HG02610 (cell line): ENCODE data around the gene MRPS34.

Experiments used
- ATAC-seq: cut with Tn5 transposase; IDR thresholded peaks from one replicate; pipeline ENCODE4 v1.9.1; 2021; ENCODE audit warnings: mild to moderate bottlenecking, moderate library complexity; ENCODE audit not compliant: unreplicated experiment

The MRPS34 gene

DNA sequence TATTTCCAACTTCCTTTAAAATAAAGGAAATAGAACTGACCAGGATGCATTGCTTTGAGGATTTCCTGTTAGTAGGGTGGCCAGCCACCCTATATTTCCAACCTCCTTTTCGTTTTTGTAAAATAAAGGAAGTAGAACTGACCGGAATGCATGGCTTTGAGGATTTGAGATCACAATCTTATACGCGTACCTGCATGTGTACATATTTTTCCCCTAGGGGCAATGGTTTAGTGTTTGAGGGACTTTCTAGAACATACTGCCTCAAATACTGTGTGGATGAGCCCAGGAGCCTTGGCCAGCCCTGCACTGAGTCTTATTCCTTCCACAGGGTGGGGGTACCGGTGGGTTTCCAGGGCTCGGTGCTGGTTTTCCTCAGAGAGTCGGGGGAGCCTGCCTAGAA, 41.3 kb downstream of the MRPS34 start:
- no peak for ATAC-seq

DNA sequence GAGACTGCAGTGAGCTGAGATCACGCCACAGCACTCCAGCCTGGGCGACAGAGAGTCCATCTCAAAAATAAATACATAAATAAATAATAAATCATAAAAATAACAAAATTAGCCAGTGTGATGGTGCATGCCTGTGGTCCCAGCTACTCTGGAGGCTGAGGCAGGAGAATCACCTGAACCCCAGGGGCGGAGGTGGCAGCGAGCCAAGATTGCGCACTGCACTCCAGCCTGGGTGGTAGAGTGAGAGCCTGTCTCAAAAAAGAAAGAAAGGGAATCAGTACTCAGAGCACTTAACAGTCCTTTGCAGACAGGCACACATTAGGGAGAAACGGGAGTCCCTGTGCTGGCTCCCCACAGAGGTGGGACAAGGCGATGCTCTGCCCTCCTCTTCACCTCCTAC, 41.9 kb downstream of the MRPS34 start:
- ATAC-seq, result no peak

DNA sequence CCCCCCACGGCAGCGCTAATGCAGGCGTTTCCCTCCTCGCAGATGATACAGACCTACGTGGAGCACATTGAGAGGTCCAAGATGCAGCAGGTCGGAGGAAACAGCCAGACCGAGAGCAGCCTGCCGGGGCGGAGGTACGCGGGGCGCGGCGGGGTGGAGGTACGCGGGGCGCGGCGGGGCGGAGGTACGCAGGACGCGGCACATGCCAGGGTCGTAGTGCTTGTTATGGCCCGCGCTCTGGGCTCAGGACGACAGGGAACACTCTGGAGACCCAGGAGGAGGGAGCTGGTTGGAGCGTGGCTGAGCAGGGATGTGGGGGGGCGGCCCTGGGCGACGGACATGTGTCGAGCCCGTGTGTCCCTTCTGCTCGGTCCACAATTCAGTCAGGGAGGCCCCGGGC, 43.5 kb downstream of the MRPS34 start:
- ATAC-seq, result no peak

DNA sequence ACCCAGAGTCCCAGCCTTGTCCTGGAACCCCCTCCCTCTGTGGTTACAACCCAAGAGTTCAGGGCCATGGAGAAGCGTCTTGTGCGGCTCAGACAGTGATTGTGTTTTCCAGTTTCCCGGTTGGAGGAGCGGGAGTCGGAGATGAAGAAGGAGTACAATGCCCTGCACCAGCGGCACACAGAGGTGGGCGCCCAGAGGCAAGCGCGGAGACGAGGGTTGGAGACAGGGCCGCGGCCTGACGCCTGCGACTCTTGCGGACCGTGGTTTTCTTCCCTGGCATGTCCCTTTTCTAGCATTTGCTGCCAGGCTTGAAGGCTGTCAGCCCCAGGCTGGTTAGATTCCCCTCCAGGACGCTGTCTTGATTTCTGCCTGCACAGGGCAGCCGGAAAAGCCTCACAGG, 43.9 kb downstream of the MRPS34 start:
- no peak for ATAC-seq

DNA sequence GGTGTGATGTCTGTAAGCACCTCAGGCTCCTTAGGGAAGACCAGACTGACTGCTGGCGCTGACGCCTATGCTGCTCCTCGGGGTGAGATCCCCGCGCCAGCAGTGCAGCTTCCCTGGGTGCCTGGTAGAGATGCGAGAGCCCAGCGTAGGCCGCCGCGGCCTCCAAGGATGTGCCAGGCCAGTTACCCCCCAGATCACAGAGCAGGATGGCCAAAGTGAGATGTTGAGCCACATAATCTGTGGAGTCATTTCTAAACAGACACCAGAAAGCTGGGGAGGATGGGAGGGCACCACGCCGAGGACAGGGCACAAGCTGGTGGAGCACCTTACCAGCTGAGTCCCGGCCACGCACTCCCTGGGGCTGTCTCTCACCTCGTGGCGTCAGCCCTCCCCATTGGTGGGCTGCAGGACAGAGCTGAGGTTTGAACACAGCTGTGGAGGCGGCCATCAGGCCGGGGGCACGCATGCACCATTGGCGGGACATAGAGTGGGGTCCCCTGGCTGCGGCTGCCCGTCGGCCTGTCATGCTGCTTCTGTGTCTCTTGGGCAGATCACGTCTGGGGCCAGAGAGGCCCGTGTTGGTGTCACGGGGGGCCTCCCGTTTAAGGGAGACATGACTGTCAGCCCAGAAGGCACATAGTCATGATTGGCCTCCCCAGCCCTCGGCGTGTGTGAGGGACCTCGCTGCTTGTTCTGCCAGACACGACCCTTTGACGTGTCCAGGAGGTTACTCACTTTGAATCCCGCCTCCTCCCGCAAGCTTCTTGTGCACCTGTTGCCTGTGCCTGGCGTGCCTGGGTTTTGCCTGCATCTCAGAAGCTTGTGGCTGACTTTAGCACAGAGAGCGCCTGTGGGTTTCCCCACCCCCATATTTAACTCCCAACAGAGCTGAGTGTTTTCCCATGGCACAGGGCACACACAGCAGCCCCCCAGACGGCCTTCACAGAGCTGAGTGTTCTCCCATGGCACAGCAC, 45.0 kb downstream of the MRPS34 start:
- no peak for ATAC-seq

DNA sequence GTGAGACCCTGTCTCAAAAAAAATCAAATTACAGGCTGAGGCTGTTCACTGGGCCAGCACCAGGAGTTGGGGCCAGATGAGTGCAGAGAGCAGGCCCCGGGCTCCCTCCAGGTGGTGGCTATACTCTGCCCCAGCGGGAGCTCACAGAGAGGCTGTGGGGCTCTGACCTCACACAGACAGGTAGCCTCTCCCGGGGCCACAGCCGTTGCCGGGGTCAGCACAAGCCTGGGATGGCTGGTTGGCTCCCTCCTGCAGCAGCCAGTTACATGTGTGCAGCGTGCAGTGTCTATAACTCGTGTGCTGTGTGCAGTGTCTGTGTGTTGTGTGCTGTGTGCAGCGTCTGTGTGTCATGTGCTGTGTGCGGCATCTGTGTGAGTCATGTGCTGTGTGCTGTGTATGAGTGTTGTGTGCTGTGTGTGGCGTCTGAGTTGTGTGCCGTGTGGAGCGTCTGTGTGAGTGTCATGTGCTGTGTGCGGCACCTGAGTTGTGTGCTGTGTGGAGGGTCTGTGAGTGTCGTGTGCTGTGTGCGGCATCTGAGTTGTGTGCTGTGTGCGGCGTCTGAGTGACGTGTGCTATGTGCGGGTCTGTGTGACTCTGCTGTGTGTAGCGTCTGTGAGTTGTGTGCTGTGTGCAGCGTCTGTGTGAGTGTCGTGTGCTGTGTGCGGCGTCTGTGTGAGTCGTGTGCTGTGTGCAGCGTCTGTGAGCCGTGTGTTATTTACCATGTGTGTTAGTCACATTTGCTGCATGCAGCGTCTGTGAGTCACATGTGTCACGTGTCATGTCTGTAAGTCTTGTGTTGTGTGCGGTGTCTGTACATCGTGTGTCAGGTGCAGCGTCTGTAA, 46.1 kb downstream of the MRPS34 start:
- no peak for ATAC-seq

DNA sequence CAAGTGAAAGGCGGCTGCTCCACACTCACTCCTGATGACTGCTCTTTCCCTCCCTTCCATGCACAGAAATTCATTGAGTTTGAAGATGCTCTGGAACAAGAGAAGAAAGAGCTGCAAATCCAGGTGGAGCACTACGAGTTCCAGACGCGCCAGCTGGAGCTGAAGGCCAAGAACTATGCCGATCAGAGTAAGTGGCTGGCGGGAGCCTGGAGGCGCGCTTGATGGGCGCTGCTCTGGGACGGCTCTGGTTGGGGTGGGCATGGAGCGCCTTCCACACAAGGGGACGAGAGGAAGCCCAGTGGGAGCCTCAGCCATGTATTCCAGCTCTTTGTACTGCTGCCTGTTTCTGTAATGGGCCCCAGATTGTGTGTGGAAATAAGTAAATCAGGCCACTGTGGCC, 48.4 kb downstream of the MRPS34 start:
- no peak for ATAC-seq

DNA sequence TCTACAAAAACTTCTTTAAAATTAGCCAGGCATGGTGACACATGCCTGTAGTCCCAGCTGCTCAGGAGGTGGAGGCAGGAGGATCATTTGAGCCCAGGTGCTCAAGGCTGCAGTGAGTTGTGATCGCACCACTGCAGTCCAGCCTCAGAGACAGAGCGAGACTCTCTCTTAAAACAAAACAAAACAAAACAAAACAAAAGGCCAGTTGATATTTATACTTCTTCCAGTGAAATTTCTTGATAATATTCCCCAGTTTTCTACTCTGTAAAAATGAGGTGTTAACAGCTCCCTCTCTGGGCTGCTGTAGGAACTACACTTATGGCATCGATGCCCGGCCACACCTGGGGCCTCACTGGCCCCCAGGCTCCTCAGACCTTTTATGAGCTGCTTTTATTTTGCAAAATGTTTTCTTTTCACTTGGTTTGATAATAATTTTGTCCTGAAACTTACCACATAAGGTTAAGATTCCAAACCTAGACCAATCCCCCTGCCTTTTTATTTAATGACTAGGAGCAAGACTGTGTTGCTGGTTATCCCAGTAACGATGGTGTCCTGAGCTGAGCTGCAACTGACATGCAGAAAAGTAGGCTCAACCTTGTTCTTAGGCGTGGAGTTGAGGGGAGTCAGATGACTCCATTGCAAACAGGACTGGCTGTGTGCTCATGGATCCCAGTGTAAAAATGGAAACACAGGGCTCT, 49.3 kb downstream of the MRPS34 start:
- ATAC-seq, result no peak
